Measurements from ENCODE around the gene HOXC10. TPM values are rescaled to one million over a fixed set of nuclear protein-coding genes. Genes with fewer than 3 reads are reported as not detected.

The HOXC10 gene
- total and polyA plus RNA-seq, 3 experiments from 2014 or later = not detected

GRCh38 chr12:54015018-54015931 is 30.3 kb downstream of the HOXC10 start:
- Mint-ChIP-seq H3K36me3 (no peaks in the 10 kb centered on the region), H3K4me1 (peaks cover 24 to 46% (median 30%) of the 10 kb centered on the region in 3 donors), H3K27me3 (peaks cover 72 to 81% of the 10 kb centered on the region in 2 donors), H3K9me3 (peaks cover 0 to 2% (median 0%) of the 10 kb centered on the region in 5 donors), H3K27ac (no peak overlapping the region), H3K4me3 (peak overlapping the region in 3 of 7 donors; percentile 14 to 32 (median 25))
- H3K4me3 ChIP-seq (ENCODE audit: low read length) = no peak overlapping the region
- no peak overlapping the region for H3K27ac ChIP-seq (ENCODE audit: low read depth, low read length)
- peaks cover 60% of the 10 kb centered on the region for H3K27me3 ChIP-seq (ENCODE audit: insufficient read depth, low read length, poor library complexity, severe bottlenecking)
- H3K4me1 ChIP-seq (ENCODE audit: insufficient read depth, low read length) = peaks cover 18% of the 10 kb centered on the region
- ChIA-PET CTCF (interaction anchor here (0.9 to 3.8 kb wide), 6 partner anchors 9 to 199 kb away, joined by 3 to 24 read pairs (median 4); partner anchors contain the start of gene HOXC5), POLR2A (interaction anchor here (0.6 kb wide), 1 partner anchor 30 kb away, joined by 4 read pairs; no protein-coding TSS in a partner anchor)
- DNase-seq = no peak
- H3K9me3 ChIP-seq (ENCODE audit: low read length) = no peaks in the 10 kb centered on the region
- H3K36me3 ChIP-seq (ENCODE audit: insufficient read depth, low read length) = no peaks in the 10 kb centered on the region

GRCh38 chr12:54016051-54016450 is 31.1 kb downstream of the HOXC10 start:
- Mint-ChIP-seq H3K27me3 (peaks cover 68 to 77% of the 10 kb centered on the region in 2 donors), H3K36me3 (no peaks in the 10 kb centered on the region), H3K27ac (peak overlapping the region in 1 of 8 donors; percentile 24), H3K9me3 (peaks cover 0 to 2% (median 0%) of the 10 kb centered on the region in 5 donors), H3K4me3 (peak overlapping the region in 5 of 7 donors; percentile 10 to 74 (median 41)), H3K4me1 (peaks cover 22 to 41% (median 23%) of the 10 kb centered on the region in 3 donors)
- Histone ChIP-seq H3K4me1 (ENCODE audit: insufficient read depth, low read length) (peaks cover 16% of the 10 kb centered on the region), H3K9me3 (ENCODE audit: low read length) (no peaks in the 10 kb centered on the region), H3K27me3 (ENCODE audit: insufficient read depth, low read length, poor library complexity, severe bottlenecking) (peaks cover 55% of the 10 kb centered on the region), H3K4me3 (ENCODE audit: low read length) (no peak overlapping the region), H3K36me3 (ENCODE audit: insufficient read depth, low read length) (no peaks in the 10 kb centered on the region), H3K27ac (ENCODE audit: low read depth, low read length) (no peak overlapping the region)
- no peak for DNase-seq
- ChIA-PET POLR2A (interaction anchor here (0.6 kb wide), 1 partner anchor 31 kb away, joined by 4 read pairs; no protein-coding TSS in a partner anchor), CTCF (interaction anchor here (1.2 to 3.8 kb wide), 4 partner anchors 10 to 199 kb away, joined by 4 to 24 read pairs (median 14); partner anchors contain the start of gene HOXC5)

- H3K9me3 ChIP-seq (ENCODE audit: low read length) = no peaks in the 10 kb centered on the region
These were observed 31.6 kb downstream of the HOXC10 start for GRCh38 chr12:54016478-54016964.

GRCh38 chr12:54017027-54017788 is 32.3 kb downstream of the HOXC10 start:
- CTCF ChIA-PET = interaction anchor here (0.9 to 3.8 kb wide), 7 partner anchors 9 to 198 kb away, joined by 3 to 24 read pairs (median 5); partner anchors contain the start of genes HOXC5, HOXC8 and HOXC9
- Mint-ChIP-seq H3K27ac (peak overlapping the region in 7 of 8 donors; percentile 26 to 96 (median 70)), H3K36me3 (no peaks in the 10 kb centered on the region), H3K4me3 (peak overlapping the region; percentile 86 to 95 (median 91)), H3K27me3 (peaks cover 62 to 76% of the 10 kb centered on the region in 2 donors), H3K4me1 (peaks cover 17 to 34% (median 18%) of the 10 kb centered on the region in 3 donors), H3K9me3 (peaks cover 0 to 2% (median 0%) of the 10 kb centered on the region in 5 donors)
- Histone ChIP-seq H3K9me3 (ENCODE audit: low read length) (no peaks in the 10 kb centered on the region), H3K27me3 (ENCODE audit: insufficient read depth, low read length, poor library complexity, severe bottlenecking) (peaks cover 59% of the 10 kb centered on the region), H3K27ac (ENCODE audit: low read depth, low read length) (peak overlapping the region; percentile 72), H3K4me3 (ENCODE audit: low read length) (peak overlapping the region; percentile 86), H3K36me3 (ENCODE audit: insufficient read depth, low read length) (no peaks in the 10 kb centered on the region), H3K4me1 (ENCODE audit: insufficient read depth, low read length) (peaks cover 11% of the 10 kb centered on the region)
- DNase-seq = no peak
- POLR2A ChIA-PET = interaction anchor here (0.7 to 1.1 kb wide), 3 partner anchors 9 to 37 kb away, joined by 3 to 5 read pairs (median 3); partner anchors contain the start of gene HOXC5

More at GRCh38 chr12:54016478-54016964, 31.6 kb downstream of the HOXC10 start:
- peaks cover 0 to 2% (median 0%) of the 10 kb centered on the region in 5 donors for H3K9me3 Mint-ChIP-seq
- H3K27me3 Mint-ChIP-seq = peaks cover 64 to 76% of the 10 kb centered on the region in 2 donors
- Histone ChIP-seq H3K27me3 (ENCODE audit: insufficient read depth, low read length, poor library complexity, severe bottlenecking) (peaks cover 54% of the 10 kb centered on the region), H3K36me3 (ENCODE audit: insufficient read depth, low read length) (no peaks in the 10 kb centered on the region), H3K27ac (ENCODE audit: low read depth, low read length) (no peak overlapping the region), H3K4me3 (ENCODE audit: low read length) (no peak overlapping the region), H3K4me1 (ENCODE audit: insufficient read depth, low read length) (peaks cover 11% of the 10 kb centered on the region)
- H3K4me1 Mint-ChIP-seq = peaks cover 18 to 36% (median 19%) of the 10 kb centered on the region in 3 donors
- no peak overlapping the region for H3K27ac Mint-ChIP-seq
- ChIA-PET POLR2A (no interaction called here), CTCF (interaction anchor here (1.2 to 3.8 kb wide), 4 partner anchors 10 to 198 kb away, joined by 4 to 24 read pairs (median 14); partner anchors contain the start of gene HOXC5)
- no peaks in the 10 kb centered on the region for H3K36me3 Mint-ChIP-seq
- H3K4me3 Mint-ChIP-seq = peak overlapping the region in 6 of 7 donors; percentile 15 to 74 (median 36)
- DNase-seq = no peak

GRCh38 chr12:54017878-54018467 is 33.0 kb downstream of the HOXC10 start:
- peak; percentile 62 to 88 (median 73) for DNase-seq
- ChIA-PET CTCF (interaction anchor here (0.9 to 3.8 kb wide), 6 partner anchors 9 to 189 kb away, joined by 3 to 24 read pairs (median 9); partner anchors contain the start of genes HOXC5, HOXC8 and HOXC9), POLR2A (interaction anchor here (0.7 to 1.1 kb wide), 3 partner anchors 10 to 36 kb away, joined by 3 to 5 read pairs (median 3); partner anchors contain the start of gene HOXC5)
- peak overlapping the region in 7 of 8 donors; percentile 26 to 96 (median 70) for H3K27ac Mint-ChIP-seq
- Histone ChIP-seq H3K27ac (ENCODE audit: low read depth, low read length) (peak overlapping the region; percentile 72), H3K36me3 (ENCODE audit: insufficient read depth, low read length) (no peaks in the 10 kb centered on the region), H3K4me1 (ENCODE audit: insufficient read depth, low read length) (peaks cover 11% of the 10 kb centered on the region), H3K4me3 (ENCODE audit: low read length) (peak overlapping the region; percentile 86), H3K27me3 (ENCODE audit: insufficient read depth, low read length, poor library complexity, severe bottlenecking) (peaks cover 60% of the 10 kb centered on the region), H3K9me3 (ENCODE audit: low read length) (no peaks in the 10 kb centered on the region)
- H3K4me3 Mint-ChIP-seq = peak overlapping the region; percentile 86 to 95 (median 91)
- peaks cover 15 to 34% (median 18%) of the 10 kb centered on the region in 3 donors for H3K4me1 Mint-ChIP-seq
- H3K9me3 Mint-ChIP-seq = peaks cover 0 to 2% (median 0%) of the 10 kb centered on the region in 5 donors
- H3K27me3 Mint-ChIP-seq = peaks cover 63 to 76% of the 10 kb centered on the region in 2 donors
- no peaks in the 10 kb centered on the region for H3K36me3 Mint-ChIP-seq

- ChIA-PET POLR2A (no interaction called here), CTCF (interaction anchor here (2.2 to 2.6 kb wide), 2 partner anchors 14 to 189 kb away, joined by 13 to 14 read pairs; partner anchors contain the start of gene HOXC5)
- DNase-seq = no peak
- Mint-ChIP-seq H3K4me1 (peaks cover 14 to 34% (median 18%) of the 10 kb centered on the region in 3 donors), H3K9me3 (peaks cover 0 to 2% (median 0%) of the 10 kb centered on the region in 5 donors), H3K4me3 (peak overlapping the region in 6 of 7 donors; percentile 28 to 95 (median 90)), H3K27me3 (peaks cover 61 to 76% of the 10 kb centered on the region in 2 donors), H3K36me3 (no peaks in the 10 kb centered on the region), H3K27ac (peak overlapping the region in 2 of 8 donors; percentile 23 to 84)
- H3K27ac ChIP-seq (ENCODE audit: low read depth, low read length) = peak overlapping the region; percentile 72
- H3K27me3 ChIP-seq (ENCODE audit: insufficient read depth, low read length, poor library complexity, severe bottlenecking) = peaks cover 58% of the 10 kb centered on the region
- no peaks in the 10 kb centered on the region for H3K9me3 ChIP-seq (ENCODE audit: low read length)
- H3K4me1 ChIP-seq (ENCODE audit: insufficient read depth, low read length) = peaks cover 11% of the 10 kb centered on the region
- H3K36me3 ChIP-seq (ENCODE audit: insufficient read depth, low read length) = no peaks in the 10 kb centered on the region
- peak overlapping the region; percentile 86 for H3K4me3 ChIP-seq (ENCODE audit: low read length)
These were observed 33.6 kb downstream of the HOXC10 start for GRCh38 chr12:54018468-54018984.
